CD4-positive, alpha-beta T cell treated with Interleukin-4 for 1 hour (primary cell): ENCODE data around the gene VEZF1.

Experiments
- DNase-seq, 2 donors: peaks; one replicate each; pipeline ENCODE4 v3.0.0-alpha.2; 2020 to 2022

VEZF1 gene, protein sequence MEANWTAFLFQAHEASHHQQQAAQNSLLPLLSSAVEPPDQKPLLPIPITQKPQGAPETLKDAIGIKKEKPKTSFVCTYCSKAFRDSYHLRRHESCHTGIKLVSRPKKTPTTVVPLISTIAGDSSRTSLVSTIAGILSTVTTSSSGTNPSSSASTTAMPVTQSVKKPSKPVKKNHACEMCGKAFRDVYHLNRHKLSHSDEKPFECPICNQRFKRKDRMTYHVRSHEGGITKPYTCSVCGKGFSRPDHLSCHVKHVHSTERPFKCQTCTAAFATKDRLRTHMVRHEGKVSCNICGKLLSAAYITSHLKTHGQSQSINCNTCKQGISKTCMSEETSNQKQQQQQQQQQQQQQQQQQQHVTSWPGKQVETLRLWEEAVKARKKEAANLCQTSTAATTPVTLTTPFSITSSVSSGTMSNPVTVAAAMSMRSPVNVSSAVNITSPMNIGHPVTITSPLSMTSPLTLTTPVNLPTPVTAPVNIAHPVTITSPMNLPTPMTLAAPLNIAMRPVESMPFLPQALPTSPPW

GRCh38 chr17:57987581-57988300, at the start of gene VEZF1:
Gene VEZF1, minus strand, starts transcription at chr17:57988254. Its CDS starts 143 bp downstream, at chr17:57988111.
- DNase-seq, result peak; percentile 74 to 82

DNA sequence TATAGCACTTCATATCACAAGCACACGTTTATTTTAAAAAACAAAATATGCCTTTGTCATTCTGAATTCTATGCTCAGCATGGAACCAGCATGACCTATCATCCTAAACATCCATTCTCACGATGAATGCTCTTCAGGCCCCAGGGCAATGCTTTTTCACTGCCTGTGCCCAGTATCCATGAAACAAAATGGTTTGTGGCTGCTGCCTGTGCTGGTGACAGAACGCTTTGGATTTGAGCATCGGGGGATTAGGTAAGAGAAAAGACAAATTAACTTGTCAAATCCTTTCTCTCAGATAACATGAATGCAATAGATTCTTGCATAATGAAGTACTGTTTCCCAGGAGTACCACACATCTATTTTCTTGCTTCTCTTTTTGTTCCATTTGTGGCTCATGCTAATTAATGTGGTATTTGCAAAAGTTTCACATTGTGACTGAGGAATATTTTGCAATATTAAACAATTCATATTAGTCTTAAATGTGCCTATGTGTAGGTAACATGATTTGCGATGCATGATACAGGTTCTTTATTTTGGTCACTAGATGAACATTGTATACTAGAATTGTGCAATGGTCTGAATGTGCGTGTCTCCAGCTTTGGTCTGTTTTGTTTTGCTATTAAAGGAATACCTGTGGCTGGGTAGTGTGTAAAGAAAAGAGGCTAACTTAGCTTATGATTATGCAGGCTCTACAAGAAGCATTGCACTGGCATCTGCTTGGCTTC, 44.8 kb upstream of the VEZF1 start:
- DNase-seq, result no peak

GRCh38 chr17:58028578-58028977, 40.5 kb upstream of the VEZF1 start:
- no peak for DNase-seq

DNA sequence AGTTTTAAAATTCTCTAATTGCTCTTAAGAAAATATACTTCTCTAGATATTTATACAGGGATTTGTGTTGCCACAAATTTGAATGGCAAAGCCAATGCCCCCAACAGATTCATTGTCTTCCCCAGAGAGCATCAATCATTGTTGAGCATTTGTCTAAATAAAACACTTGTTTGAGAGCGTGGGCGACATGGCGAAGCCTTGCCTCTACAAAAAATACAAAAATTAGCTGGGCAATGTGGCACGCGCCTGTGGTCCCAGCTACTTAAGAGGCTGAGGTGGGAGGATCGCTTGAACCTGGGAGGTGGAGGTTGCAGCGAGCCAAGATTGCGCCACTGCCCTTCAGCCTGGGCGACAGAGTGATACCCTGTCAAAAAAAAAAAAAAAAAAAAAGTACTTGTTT, 32.3 kb upstream of the VEZF1 start:
- no peak for DNase-seq

GRCh38 chr17:58019521-58019920, 31.5 kb upstream of the VEZF1 start:
- no peak for DNase-seq

DNA sequence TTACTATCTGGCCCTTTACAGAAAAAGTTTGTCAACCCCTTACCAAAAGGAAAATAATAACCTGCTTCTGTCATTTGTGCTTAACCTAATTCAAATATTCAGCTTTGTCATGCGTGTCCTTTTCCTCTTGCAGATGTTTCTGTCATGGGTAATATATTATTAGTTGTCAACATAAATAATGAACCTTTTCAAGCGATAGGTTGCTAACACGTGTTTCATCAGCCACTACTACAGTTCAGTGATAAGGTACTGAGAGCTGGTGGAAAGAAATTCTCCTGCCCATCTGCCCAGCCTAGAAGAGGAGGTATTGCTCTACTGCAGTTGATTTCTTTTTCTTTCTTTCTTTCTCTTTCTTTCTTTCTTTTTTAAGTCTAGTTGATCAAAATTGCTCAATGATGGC, 31.0 kb upstream of the VEZF1 start:
- DNase-seq, result no peak

DNA sequence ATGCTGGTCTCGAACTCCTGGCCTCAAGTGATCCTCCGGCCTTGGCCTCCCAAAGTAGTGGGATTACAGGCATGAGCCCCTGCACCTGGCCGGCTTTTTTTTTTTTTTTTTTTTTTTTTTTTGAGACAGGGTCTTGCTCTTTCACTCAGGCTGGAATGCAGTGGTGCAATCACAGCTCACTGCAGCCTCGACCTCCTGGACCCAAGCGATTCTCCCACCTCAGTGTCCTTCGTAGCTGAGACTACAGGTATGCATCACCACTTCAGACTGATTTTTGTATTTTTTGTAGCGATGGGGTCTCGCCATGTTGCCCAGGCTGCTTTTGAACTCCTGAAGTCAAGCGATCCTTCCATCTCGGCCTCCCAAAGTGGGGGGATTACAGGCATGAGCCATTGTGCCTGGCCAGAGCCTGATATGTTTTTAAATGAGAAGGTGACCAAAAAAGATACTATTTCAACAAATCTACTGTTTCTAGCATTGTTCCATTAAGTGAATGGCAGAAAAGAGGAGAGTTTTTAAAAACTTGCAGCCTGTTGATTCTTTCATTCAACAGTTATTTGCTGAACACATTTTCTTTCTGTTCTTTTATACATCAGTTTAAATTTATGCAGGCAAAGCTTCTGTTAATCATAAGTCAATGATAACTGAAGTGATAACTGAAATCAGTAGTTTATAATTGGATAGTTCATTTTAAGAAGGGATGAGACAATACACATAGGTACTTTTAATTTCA, 22.2 kb upstream of the VEZF1 start:
- DNase-seq, result no peak

DNA sequence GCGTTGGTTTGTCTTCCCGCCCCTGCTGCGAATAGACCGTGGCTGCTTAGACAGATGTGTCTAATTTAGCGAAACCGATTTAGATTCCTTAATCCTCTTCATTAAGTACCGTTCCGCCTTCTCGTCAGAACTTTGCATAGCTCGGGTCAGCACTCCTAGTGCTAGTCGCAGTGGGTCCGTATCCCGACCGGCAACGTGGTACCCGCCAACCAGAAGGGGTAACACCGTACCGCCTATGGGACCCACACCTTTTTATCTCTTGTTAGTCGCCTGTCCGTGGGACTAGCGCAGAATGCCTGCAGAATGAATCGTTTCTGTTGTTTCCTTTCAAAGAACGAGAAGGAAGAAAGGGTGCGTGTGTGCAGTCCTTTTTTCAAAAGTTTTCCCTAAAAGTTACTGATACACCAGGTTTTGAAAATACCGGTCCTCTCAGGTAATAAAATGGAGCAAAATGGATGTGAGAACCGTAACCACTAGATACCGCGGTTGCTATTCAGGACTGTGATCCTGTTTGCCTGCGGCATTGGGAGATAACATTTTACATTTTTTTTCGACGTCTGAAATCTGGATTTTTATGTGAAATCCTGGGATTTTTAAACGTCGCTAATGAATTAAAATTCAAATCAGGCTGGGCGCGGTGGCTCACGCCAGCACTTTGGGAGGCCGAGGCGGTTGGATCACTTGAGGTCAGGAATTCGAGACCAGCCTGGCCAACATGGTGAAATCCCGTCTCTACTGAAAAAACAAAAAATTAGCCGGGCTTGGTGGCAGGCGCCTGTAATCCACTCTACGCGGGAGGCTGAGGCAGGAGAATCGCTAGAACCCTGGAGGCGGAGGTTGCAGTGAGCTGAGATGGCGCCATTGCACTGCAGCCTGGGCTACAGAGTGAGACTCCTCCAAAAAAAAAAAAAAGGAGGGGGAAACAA, 20.0 kb upstream of the VEZF1 start:
- DNase-seq, result no peak

GRCh38 chr17:58006924-58007780, 19.1 kb upstream of the VEZF1 start, which contains the start of gene SRSF1:
Gene SRSF1, minus strand, starts transcription at chr17:58007246. Its CDS starts 109 bp downstream, at chr17:58007137.
- peak; percentile 97 to 98 for DNase-seq

DNA sequence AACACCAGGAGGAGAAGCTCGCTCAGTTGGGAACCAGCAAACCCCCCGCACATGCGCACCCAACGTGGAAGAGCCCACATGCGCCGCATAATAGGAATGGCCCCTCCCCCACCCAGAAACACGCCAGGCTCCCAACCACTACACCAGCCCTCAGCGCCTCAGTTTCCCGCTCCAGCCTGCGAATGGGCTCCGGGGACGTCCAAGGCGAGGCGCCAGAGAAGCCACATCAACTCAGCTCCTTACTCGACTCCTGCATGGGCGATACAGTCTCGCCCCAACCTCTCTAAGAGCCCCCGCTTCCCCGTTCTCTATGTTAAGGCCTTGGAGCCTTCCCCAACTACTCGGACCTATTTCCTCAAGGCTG, 18.5 kb upstream of the VEZF1 start:
- DNase-seq, result peak; percentile 59 to 62

GRCh38 chr17:58005728-58006559, 17.9 kb upstream of the VEZF1 start:
- DNase-seq, result no peak

DNA sequence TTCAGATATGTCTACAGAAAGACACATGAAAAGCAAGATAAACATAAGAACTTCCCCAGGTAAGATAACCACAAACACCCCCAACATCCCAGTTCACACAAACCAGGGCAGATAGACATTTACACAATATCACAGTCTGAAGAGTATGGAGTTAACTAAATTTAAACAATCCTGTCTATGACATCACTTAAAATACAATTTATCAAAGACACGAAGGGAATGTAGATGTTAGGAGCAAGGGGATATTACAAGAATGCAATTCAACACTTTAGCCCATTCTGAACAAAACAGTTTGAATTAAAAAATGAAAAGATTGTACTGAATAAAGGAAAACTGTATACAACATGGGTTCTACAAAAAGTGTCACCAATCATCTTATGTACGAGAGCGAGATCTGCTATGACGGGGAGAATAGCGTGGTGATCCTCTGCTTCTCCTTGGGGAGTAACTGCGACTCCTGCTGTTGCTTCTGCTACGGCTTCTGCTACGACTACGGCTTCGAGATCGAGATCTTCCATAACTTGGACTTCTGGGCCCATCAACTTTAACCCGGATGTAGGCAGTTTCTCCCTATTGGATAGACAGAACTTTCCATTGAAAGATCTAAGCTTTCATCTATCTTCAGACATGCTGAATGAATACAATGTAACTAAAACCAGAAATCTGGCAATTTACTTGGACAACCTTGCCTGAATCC, 17.1 kb upstream of the VEZF1 start:
- no peak for DNase-seq

GRCh38 chr17:58004060-58004459, 16.0 kb upstream of the VEZF1 start:
- DNase-seq, result no peak

DNA sequence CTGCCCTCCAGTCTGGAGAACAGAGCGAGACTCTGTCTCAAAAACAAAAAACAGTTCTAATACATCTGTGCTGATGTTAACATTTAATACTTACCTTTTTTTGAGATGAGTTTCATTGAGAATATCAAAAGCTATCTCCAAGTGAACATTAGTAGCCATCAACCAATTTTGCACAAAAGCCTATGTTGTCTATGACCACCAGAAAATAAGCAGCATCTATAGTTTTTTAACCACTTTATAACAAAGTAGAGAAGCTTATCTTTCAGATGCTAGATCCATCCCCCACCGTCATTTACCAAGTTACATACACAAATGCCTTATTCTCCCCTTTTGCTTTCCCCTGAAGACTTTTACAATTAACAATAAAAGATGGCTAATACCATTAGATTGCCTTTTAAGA, 14.9 kb upstream of the VEZF1 start:
- no peak for DNase-seq

GRCh38 chr17:58002154-58002948, 14.3 kb upstream of the VEZF1 start:
- no peak for DNase-seq

DNA sequence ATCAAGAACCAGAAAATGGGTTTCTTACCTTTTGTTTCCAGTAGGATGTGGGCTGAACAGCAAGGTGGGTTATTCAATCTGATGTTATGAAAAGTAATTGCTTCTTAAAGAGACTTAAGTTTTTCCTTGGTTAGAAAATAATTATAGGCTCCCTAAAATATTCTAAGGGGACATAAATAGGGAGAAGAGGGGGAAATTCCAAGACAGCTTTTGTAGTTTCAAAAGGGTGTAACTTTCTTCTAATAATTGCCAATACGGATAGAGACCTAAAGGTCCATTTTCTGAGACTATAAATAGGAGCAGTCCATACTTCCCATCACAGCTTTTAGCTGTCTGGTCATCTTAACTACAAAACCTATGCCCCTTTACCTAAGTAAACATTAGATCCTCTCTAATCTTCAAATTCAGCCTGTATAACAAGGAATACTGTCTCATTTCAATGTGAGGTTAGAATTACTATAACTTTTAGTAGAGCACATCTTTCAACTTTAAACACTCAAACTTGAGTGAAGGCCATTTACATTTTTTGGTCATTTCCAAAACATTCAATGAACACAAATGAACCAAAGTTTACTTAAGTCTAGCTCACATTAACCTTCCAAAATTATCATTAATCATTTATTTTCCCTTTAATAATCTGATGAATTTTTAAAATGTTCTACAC, 13.5 kb upstream of the VEZF1 start:
- DNase-seq, result no peak

GRCh38 chr17:57999496-58000017, 11.5 kb upstream of the VEZF1 start:
- peak in 1 of 2 donors; percentile 86 for DNase-seq
